ENCODE measurements around the gene SLC4A5. TPM values are rescaled to one million over a fixed set of nuclear protein-coding genes. Genes with fewer than 3 reads are reported as not detected.

SLC4A5 gene
- total RNA-seq, 1 experiment from 2014 or later, result 0.08 TPM

DNA sequence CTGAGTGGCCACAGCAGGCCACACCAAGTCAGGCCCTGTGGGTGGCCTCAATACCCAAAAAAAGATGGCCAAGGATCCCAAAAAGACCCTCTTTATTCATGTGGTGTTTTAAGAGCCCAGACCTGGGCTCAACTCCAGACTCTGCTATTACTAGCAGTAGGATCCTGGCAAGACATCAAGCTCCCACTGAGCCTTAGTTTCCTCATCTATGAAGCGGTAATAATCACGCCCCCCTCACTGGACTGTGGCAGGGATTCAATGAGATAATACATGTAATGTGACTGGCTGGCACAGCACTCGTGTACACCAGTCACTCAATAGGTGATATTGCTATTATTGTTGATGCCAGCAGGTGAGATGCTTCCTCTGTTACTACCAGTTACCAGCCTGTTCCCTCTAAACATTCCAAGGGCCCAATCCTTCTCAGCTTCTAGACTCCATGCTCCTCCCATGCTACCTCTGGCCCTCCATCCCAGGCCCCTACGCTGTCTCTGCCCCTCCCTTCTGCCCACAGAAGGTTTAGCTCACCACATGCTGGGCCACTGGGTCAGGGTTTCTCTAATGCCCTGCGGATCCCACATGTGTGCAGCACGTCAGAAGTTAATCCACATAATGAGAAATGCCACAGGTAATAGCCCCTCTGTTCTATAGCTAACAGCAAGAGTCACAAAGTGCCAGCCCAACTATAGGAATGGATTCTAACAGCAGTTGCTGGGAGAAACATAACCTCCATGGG lies 51.2 kb downstream of the SLC4A5 start:
- H3K4me3 ChIP-seq, result no peak overlapping the region
- H3K4me1 ChIP-seq (replicated peaks), result peaks cover 11% of the 10 kb centered on the region
- no peak for DNase-seq (ENCODE audit: low read depth in 1 of 2, low spot score in 2 of 2)
- no peaks in the 10 kb centered on the region for H3K9me3 ChIP-seq (replicated peaks)
- H3K27ac ChIP-seq, result no peak overlapping the region
- 0 out of 2 replicates have a peak, but pooled peaks cover 2% of the 10 kb centered on the region for H3K27me3 ChIP-seq (replicated peaks)
- H3K36me3 ChIP-seq, result no peaks in the 10 kb centered on the region

DNA sequence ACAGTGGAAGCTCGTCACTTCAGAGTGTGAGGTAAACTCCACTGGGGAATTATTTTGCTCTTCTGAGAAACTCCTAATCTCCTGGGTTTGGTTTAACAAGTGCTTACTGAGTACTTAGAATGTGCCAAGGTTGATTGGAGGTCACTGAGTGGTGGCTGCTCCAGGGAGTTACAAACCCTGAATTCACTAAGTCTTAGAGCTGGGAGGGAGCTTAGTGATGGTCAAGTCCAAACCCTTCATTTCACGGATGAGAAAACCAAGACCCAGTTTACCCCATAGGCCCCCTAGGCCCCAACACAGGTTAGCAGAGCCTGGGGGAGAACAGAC lies 52.0 kb downstream of the SLC4A5 start:
- Histone ChIP-seq H3K4me3 (no peak overlapping the region), H3K36me3 (no peaks in the 10 kb centered on the region), H3K9me3 (replicated peaks) (no peaks in the 10 kb centered on the region), H3K27ac (no peak overlapping the region), H3K4me1 (replicated peaks) (peaks cover 11% of the 10 kb centered on the region), H3K27me3 (replicated peaks) (0 out of 2 replicates have a peak, but pooled peaks cover 2% of the 10 kb centered on the region)
- no peak for DNase-seq (ENCODE audit: low read depth in 1 of 2, low spot score in 2 of 2)

DNA sequence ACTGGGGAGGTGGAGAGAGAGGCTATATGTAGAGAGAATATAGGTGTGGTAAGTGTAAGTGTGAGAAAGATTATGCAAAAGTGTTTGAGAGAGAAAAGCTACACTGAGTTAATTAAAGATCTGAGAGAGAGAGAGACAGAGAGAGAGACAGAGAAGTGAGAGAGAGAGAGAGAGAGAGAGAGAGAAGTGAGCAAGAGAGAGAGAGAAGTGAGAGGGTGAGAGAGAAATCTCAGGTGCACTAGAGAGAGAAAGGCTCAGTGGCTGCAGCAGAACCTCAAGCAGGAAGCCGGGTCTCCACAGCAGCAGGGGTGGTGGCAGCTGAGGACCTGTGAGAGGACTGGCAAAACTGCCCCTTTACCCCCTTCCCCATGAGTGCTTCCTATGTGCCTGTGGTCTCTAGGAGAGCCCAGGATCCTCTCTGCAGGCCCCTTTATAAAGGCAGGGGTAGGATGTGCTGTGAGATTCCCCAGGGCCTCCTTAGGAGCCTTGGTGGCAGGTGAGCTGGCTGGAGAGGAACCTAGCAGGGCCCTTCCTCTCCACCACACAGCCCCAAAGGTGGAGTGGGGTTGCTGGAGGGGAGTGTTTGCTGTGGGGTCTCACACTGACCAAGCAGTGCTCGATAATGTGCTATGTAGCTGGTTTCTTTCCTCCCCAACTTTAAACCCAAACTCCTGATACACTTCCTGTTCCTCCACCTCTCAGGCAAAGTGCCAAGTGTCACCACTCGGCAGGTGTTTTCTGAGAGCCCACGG lies 52.6 kb downstream of the SLC4A5 start:
- Histone ChIP-seq H3K27ac (no peak overlapping the region), H3K27me3 (replicated peaks) (0 out of 2 replicates have a peak, but pooled peaks cover 2% of the 10 kb centered on the region), H3K4me3 (no peak overlapping the region), H3K4me1 (replicated peaks) (peaks cover 11% of the 10 kb centered on the region), H3K9me3 (replicated peaks) (no peaks in the 10 kb centered on the region), H3K36me3 (no peaks in the 10 kb centered on the region)
- DNase-seq (ENCODE audit: low read depth in 1 of 2, low spot score in 2 of 2), result peak in 1 of 2 experiments; percentile 22

GRCh38 chr2:74290066-74290465 lies 53.1 kb downstream of the SLC4A5 start:
- Histone ChIP-seq H3K36me3 (no peaks in the 10 kb centered on the region), H3K4me3 (no peak overlapping the region), H3K27me3 (replicated peaks) (0 out of 2 replicates have a peak, but pooled peaks cover 2% of the 10 kb centered on the region), H3K4me1 (replicated peaks) (peaks cover 11% of the 10 kb centered on the region), H3K27ac (no peak overlapping the region), H3K9me3 (replicated peaks) (no peaks in the 10 kb centered on the region)
- peak in 1 of 2 experiments; percentile 13 for DNase-seq (ENCODE audit: low read depth in 1 of 2, low spot score in 2 of 2)

DNA sequence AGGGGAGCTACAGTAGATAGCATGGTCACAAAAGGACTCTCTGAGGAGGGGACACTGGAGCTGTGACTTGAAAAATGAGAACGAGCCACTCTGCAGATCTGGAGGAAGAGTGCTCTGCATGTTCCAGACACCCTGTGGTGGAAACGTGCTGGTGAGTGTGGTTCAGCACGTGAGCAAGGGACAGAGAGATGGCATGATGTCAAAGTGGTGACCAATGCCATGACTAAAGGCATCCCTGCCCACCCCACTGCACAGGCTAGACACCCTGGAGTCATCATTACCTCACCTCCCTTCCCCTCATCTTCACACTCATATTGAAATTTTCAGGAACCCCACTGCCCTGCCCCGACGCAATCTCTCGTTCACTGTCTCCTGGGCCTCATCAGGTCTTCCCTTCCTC lies 56.5 kb downstream of the SLC4A5 start:
- Histone ChIP-seq H3K9me3 (replicated peaks) (no peaks in the 10 kb centered on the region), H3K4me3 (no peak overlapping the region), H3K36me3 (no peaks in the 10 kb centered on the region), H3K4me1 (replicated peaks) (no peaks in the 10 kb centered on the region), H3K27ac (no peak overlapping the region), H3K27me3 (replicated peaks) (0 out of 2 replicates have a peak, but pooled peaks cover 2% of the 10 kb centered on the region)
- DNase-seq (ENCODE audit: low read depth in 1 of 2, low spot score in 2 of 2), result no peak

DNA sequence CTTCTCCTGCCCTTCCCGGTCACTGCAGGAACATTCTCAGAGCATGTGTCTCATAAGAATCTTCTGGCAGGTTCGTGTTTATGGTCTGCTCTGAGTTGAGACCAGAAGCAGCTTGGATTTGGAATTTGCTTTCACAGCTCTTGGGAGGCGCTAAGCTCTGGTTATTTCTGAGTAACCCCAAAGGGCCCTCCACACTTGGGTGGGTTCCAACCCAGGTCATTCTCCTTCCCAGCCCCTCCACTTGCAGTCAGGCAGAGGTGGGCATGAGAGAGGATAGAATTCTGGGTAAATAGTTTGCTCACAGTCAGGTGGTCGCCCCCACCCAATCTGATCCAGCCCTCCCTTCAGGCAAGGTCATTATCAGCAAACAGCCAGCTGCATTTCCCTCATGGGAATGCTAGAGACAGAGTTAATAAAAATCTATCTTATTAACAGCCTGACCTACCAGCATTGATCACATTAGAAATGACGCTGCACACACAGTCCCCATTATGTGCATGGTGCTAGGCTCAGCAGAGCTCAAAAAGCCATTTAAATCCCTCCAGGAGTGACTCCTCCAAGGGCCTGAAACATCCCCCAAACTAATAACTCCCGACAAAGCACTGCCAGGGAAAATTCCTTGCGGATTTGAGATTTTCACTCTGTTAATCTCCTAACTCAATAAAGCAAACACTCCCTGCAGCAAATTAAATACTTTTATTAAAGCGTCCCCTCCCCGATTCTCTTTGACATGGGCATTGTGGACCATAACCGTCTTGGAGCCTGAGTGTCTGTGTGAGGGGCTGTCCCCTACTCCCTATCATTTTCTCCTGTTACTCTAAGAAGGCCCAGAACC lies 61.9 kb downstream of the SLC4A5 start:
- no peak overlapping the region for H3K27ac ChIP-seq
- no peaks in the 10 kb centered on the region for H3K9me3 ChIP-seq (replicated peaks)
- H3K4me1 ChIP-seq (replicated peaks), result no peaks in the 10 kb centered on the region
- H3K36me3 ChIP-seq, result no peaks in the 10 kb centered on the region
- no peak for DNase-seq (ENCODE audit: low read depth in 1 of 2, low spot score in 2 of 2)
- H3K27me3 ChIP-seq (replicated peaks), result no peaks in the 10 kb centered on the region
- H3K4me3 ChIP-seq, result no peak overlapping the region

DNA sequence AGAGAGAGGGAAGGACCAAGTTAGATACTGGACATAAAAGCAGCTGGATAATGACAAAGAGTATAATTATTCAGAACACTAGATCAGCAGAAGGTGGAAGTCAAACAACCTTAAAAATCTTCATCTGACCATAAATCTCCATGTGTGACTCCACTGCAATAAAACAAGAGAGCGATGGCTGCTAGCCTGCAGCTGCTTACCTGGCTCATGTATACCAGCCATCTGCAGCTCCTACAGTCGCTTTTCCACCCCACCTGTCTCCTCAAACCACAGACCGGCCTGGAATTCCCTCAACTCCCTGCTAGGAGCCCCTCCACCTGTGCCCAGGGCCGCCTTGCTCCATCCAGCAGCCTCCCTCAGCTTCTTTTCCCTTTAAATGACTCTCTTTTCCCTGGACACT lies 64.5 kb downstream of the SLC4A5 start:
- no peaks in the 10 kb centered on the region for H3K4me1 ChIP-seq (replicated peaks)
- H3K27me3 ChIP-seq (replicated peaks), result no peaks in the 10 kb centered on the region
- H3K27ac ChIP-seq, result no peak overlapping the region
- H3K36me3 ChIP-seq, result no peaks in the 10 kb centered on the region
- H3K9me3 ChIP-seq (replicated peaks), result no peaks in the 10 kb centered on the region
- no peak for DNase-seq (ENCODE audit: low read depth in 1 of 2, low spot score in 2 of 2)
- H3K4me3 ChIP-seq, result no peak overlapping the region

GRCh38 chr2:74278176-74278575 lies 65.0 kb downstream of the SLC4A5 start:
- Histone ChIP-seq H3K4me1 (replicated peaks) (no peaks in the 10 kb centered on the region), H3K9me3 (replicated peaks) (no peaks in the 10 kb centered on the region), H3K27ac (no peak overlapping the region), H3K4me3 (no peak overlapping the region), H3K27me3 (replicated peaks) (no peaks in the 10 kb centered on the region), H3K36me3 (no peaks in the 10 kb centered on the region)
- no peak for DNase-seq (ENCODE audit: low read depth in 1 of 2, low spot score in 2 of 2)

DNA sequence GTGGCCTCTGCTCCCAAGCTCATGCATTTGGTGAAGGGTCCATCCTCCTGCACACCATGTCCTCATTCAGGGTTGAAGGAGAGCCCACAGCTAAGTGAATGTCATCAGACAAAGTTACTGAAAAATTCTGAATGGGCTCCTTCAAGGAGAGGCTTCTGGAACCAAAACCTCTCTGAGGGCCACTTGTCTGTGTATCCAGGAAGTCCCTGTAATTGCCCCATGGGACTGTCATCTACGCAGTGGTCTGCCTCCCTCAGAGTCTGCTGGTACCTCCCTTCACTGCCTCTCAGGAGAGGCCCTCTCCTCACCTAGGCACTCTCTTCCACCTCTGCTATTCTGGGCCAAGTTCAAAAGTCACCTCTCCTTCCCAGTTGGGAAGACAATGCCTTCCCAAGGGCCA lies 68.0 kb downstream of the SLC4A5 start:
- no peak overlapping the region for H3K27ac ChIP-seq
- H3K9me3 ChIP-seq (replicated peaks), result no peaks in the 10 kb centered on the region
- DNase-seq (ENCODE audit: low read depth in 1 of 2, low spot score in 2 of 2), result no peak
- H3K4me1 ChIP-seq (replicated peaks), result no peaks in the 10 kb centered on the region
- no peak overlapping the region for H3K4me3 ChIP-seq
- H3K36me3 ChIP-seq, result no peaks in the 10 kb centered on the region
- peaks cover 11% of the 10 kb centered on the region; the same call in 1 of the 2 replicates for H3K27me3 ChIP-seq (replicated peaks)

GRCh38 chr2:74269667-74270066 lies 73.5 kb downstream of the SLC4A5 start:
- DNase-seq (ENCODE audit: low read depth in 1 of 2, low spot score in 2 of 2), result no peak
- no peaks in the 10 kb centered on the region for H3K9me3 ChIP-seq (replicated peaks)

GRCh38 chr2:74267068-74267467 lies 76.1 kb downstream of the SLC4A5 start:
- H3K36me3 ChIP-seq, result no peaks in the 10 kb centered on the region
- H3K4me1 ChIP-seq (replicated peaks), result no peaks in the 10 kb centered on the region
- no peak overlapping the region for H3K4me3 ChIP-seq
- no peak overlapping the region for H3K27ac ChIP-seq
- DNase-seq (ENCODE audit: low read depth in 1 of 2, low spot score in 2 of 2), result no peak
- peaks cover 8% of the 10 kb centered on the region; the same call in 1 of the 2 replicates for H3K27me3 ChIP-seq (replicated peaks)
- no peaks in the 10 kb centered on the region for H3K9me3 ChIP-seq (replicated peaks)

More at GRCh38 chr2:74269667-74270066, 73.5 kb downstream of the SLC4A5 start:
- Histone ChIP-seq H3K4me1 (replicated peaks) (no peaks in the 10 kb centered on the region), H3K36me3 (no peaks in the 10 kb centered on the region), H3K27me3 (replicated peaks) (peaks cover 14% of the 10 kb centered on the region; the same call in 1 of the 2 replicates), H3K4me3 (no peak overlapping the region), H3K27ac (no peak overlapping the region)

DNA sequence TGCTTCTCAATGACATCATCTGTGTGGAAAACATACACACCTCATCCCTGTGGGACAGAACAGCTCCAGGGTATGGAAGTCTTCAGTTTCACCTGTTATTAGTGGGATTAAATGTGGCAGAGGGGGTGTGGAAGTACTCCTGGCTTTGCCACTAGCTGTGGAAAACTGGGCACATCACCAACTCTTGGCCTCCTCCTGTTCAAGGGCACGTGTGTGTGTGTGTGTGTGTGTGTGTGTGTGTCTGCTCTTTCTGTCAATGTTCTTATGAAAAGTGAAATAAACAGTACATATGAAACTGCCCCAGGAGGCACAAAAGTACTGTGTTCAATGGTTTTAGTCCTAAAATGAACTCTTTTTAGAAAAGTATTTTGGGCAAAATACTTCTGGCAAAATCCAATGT lies 78.9 kb downstream of the SLC4A5 start:
- H3K4me3 ChIP-seq, result no peak overlapping the region
- no peaks in the 10 kb centered on the region for H3K4me1 ChIP-seq (replicated peaks)
- no peaks in the 10 kb centered on the region for H3K36me3 ChIP-seq
- no peak for DNase-seq (ENCODE audit: low read depth in 1 of 2, low spot score in 2 of 2)
- no peaks in the 10 kb centered on the region for H3K9me3 ChIP-seq (replicated peaks)
- H3K27me3 ChIP-seq (replicated peaks), result no peaks in the 10 kb centered on the region
- no peak overlapping the region for H3K27ac ChIP-seq

- H3K4me3 ChIP-seq, result no peak overlapping the region
- no peak overlapping the region for H3K27ac ChIP-seq
- H3K4me1 ChIP-seq (replicated peaks), result no peaks in the 10 kb centered on the region
- H3K36me3 ChIP-seq, result no peaks in the 10 kb centered on the region
- no peak for DNase-seq (ENCODE audit: low read depth in 1 of 2, low spot score in 2 of 2)
- H3K9me3 ChIP-seq (replicated peaks), result no peaks in the 10 kb centered on the region
- no peaks in the 10 kb centered on the region for H3K27me3 ChIP-seq (replicated peaks)
These were observed 80.5 kb downstream of the SLC4A5 start for GRCh38 chr2:74262681-74263080.
